Type B pancreatic cell (in vitro differentiated cells): ENCODE results near the gene FICD. TPM values are rescaled to one million over a fixed set of nuclear protein-coding genes. Genes with fewer than 3 reads are reported as not detected.

Experiments used
- DNase-seq: peaks from one replicate; pipeline ENCODE4 v3.0.0; 2021; ENCODE audit warnings: mixed read lengths; ENCODE audit not compliant: unreplicated experiment; ENCODE audit errors: extremely low spot score
- H3K27ac Mint-ChIP-seq: 2 replicates; pipeline ENCODE4 v1.8.0; 2021; ENCODE audit warnings: mild to moderate bottlenecking, mixed read lengths
- H3K27me3 Mint-ChIP-seq: 2 replicates; pipeline ENCODE4 v1.8.0; 2021; ENCODE audit warnings: mixed read lengths
- H3K36me3 Mint-ChIP-seq: 2 replicates; pipeline ENCODE4 v1.8.0; 2021; ENCODE audit warnings: mixed read lengths
- H3K4me1 Mint-ChIP-seq: one replicate; pipeline ENCODE4 v1.8.0; 2021; ENCODE audit warnings: mixed read lengths; ENCODE audit not compliant: unreplicated experiment
- H3K4me3 Mint-ChIP-seq: 2 replicates; pipeline ENCODE4 v1.8.0; 2021; ENCODE audit warnings: mild to moderate bottlenecking, mixed read lengths
- H3K9me3 Mint-ChIP-seq: 2 replicates; pipeline ENCODE4 v1.8.0; 2021; ENCODE audit warnings: mixed read lengths
- CTCF ChIP-seq: fragments of 200-600 bp; sonication (generic); conservative IDR thresholded peaks from 2 replicates; pipeline ENCODE4 v1.5.0; 2021; ENCODE audit warnings: antibody characterized with exemption, mild to moderate bottlenecking
- total RNA-seq: library from RNA; stranded (reverse); gene quantifications from 2 replicates; pipeline ENCODE4 v1.2.1, GENCODE V29; 2021; ENCODE audit warnings: low replicate concordance

The FICD gene
- total RNA-seq, 1 donor from 2014 or later: 4.9 TPM

GRCh38 chr12:108515916-108516315 is 839 bp downstream of the FICD start:
- no peak for DNase-seq
- Mint-ChIP-seq H3K9me3 (no peaks in the 10 kb centered on the region), H3K36me3 (peaks cover 13% of the 10 kb centered on the region), H3K4me1 (peaks cover 8% of the 10 kb centered on the region), H3K27ac (peak overlapping the region; percentile 92), H3K4me3 (peak overlapping the region; percentile 97), H3K27me3 (peaks cover 3% of the 10 kb centered on the region)
- no peak for TF ChIP-seq CTCF

GRCh38 chr12:108516511-108517275 is 1.6 kb downstream of the FICD start:
- Mint-ChIP-seq H3K27ac (peak overlapping the region; percentile 43), H3K9me3 (no peaks in the 10 kb centered on the region), H3K36me3 (peaks cover 14% of the 10 kb centered on the region), H3K27me3 (peaks cover 3% of the 10 kb centered on the region), H3K4me1 (peaks cover 7% of the 10 kb centered on the region), H3K4me3 (peak overlapping the region; percentile 97)
- no peak for DNase-seq
- no peak for TF ChIP-seq CTCF

GRCh38 chr12:108517288-108518100 is 2.4 kb downstream of the FICD start:
- Mint-ChIP-seq H3K9me3 (no peaks in the 10 kb centered on the region), H3K27ac (no peak overlapping the region), H3K27me3 (no peaks in the 10 kb centered on the region), H3K4me1 (no peaks in the 10 kb centered on the region), H3K36me3 (peaks cover 22% of the 10 kb centered on the region), H3K4me3 (peak overlapping the region; percentile 97)
- TF ChIP-seq CTCF: no peak
- no peak for DNase-seq

- Mint-ChIP-seq H3K27ac (no peak overlapping the region), H3K9me3 (no peaks in the 10 kb centered on the region), H3K36me3 (peaks cover 23% of the 10 kb centered on the region), H3K4me3 (no peak overlapping the region), H3K4me1 (no peaks in the 10 kb centered on the region), H3K27me3 (no peaks in the 10 kb centered on the region)
- no peak for TF ChIP-seq CTCF
- no peak for DNase-seq
Measured at GRCh38 chr12:108518101-108518715, 3.1 kb downstream of the FICD start.

GRCh38 chr12:108518716-108519496 is 3.8 kb downstream of the FICD start:
- no peak for TF ChIP-seq CTCF
- no peaks in the 10 kb centered on the region for H3K27me3 Mint-ChIP-seq
- H3K4me3 Mint-ChIP-seq: no peak overlapping the region
- no peaks in the 10 kb centered on the region for H3K9me3 Mint-ChIP-seq
- H3K4me1 Mint-ChIP-seq: no peaks in the 10 kb centered on the region
- peaks cover 27% of the 10 kb centered on the region for H3K36me3 Mint-ChIP-seq
- no peak for DNase-seq
- H3K27ac Mint-ChIP-seq: no peak overlapping the region
